OCI-LY3 (cell line): Measurements from ENCODE around the gene AOC3.
"Not testable (repeated sequence)": the region's sequence is repeated elsewhere in the genome, so short reads cannot be mapped to it uniquely, and the experiment has no call there.

Source experiments
- H2AFZ ChIP-seq: fragments of 200-600, 300-600 bp; shearing (Covaris generic); 2 replicates; pipeline ENCODE4 v1.6.0; 2014; ENCODE audit warnings: antibody characterized with exemption, low read depth, low read length
- H3K27ac ChIP-seq: fragments of 200-600, 300-600 bp; sonication (generic); 2 replicates; pipeline ENCODE4 v1.5.1; 2014; ENCODE audit warnings: mild to moderate bottlenecking, low read length, moderate library complexity, mixed read lengths
- H3K27me3 ChIP-seq: fragments of 200-600, 300-600 bp; sonication (generic); 2 replicates; pipeline ENCODE4 v1.6.1; 2014; ENCODE audit warnings: low read depth, low read length, mixed read lengths
- H3K36me3 ChIP-seq: fragments of 200-600, 300-600 bp; sonication (generic); replicated peaks from 2 replicates; pipeline ENCODE3; 2014; ENCODE audit warnings: low read depth, low read length, mixed read lengths
- H3K4me1 ChIP-seq: fragments of 300-600, 200-600 bp; sonication (generic); 2 replicates; pipeline ENCODE4 v1.6.1; 2014; ENCODE audit warnings: low read length, mixed read lengths
- H3K4me2 ChIP-seq: fragments of 200-600, 300-600 bp; sonication (generic); 2 replicates; pipeline ENCODE4 v1.6.1; 2014; ENCODE audit warnings: low read length, mixed read lengths
- H3K4me3 ChIP-seq: fragments of 300-600, 200-600 bp; sonication (generic); 2 replicates; pipeline ENCODE4 v1.5.1; 2014; ENCODE audit warnings: antibody characterized with exemption, mild to moderate bottlenecking, low read length, moderate library complexity
- H3K79me2 ChIP-seq: fragments of 300-600, 200-600 bp; shearing (Covaris generic); 2 replicates; pipeline ENCODE4 v1.6.1; 2014; ENCODE audit warnings: mild to moderate bottlenecking, low read length, mixed read lengths
- H3K9ac ChIP-seq: fragments of 300-600, 200-600 bp; shearing (Covaris generic); 2 replicates; pipeline ENCODE4 v1.6.0; 2014; ENCODE audit warnings: mild to moderate bottlenecking, low read length, moderate library complexity
- H3K9me3 ChIP-seq: fragments of 200-600, 300-600 bp; shearing (Covaris generic); 2 replicates; pipeline ENCODE4 v1.6.1; 2014; ENCODE audit warnings: low read length, mixed read lengths; ENCODE audit not compliant: insufficient read depth
- H4K20me1 ChIP-seq: fragments of 200-600, 300-600 bp; sonication (generic); 2 replicates; pipeline ENCODE4 v1.6.1; 2016; ENCODE audit warnings: low read length, mixed read lengths; ENCODE audit not compliant: insufficient read depth
- EZH2phosphoT487 ChIP-seq: fragments of 200-600 bp; shearing (Covaris generic); IDR thresholded peaks from 2 replicates; pipeline ENCODE4 v1.6.1; 2018; ENCODE audit warnings: antibody characterized with exemption, mixed run types, low read depth
- TF ChIP-seq, protein P1 (sequence below): fragments of 200-600, 300-600 bp; sonication (generic); IDR thresholded peaks from 2 replicates; pipeline ENCODE4 v1.5.1; 2014; ENCODE audit warnings: antibody characterized with exemption, low read length, low read depth

Gene AOC3

GRCh38 chr17:42871647-42872046 is 20.6 kb downstream of the AOC3 start:
- TF ChIP-seq EZH2phosphoT487, result no peak
- TF ChIP-seq, protein P1, sequence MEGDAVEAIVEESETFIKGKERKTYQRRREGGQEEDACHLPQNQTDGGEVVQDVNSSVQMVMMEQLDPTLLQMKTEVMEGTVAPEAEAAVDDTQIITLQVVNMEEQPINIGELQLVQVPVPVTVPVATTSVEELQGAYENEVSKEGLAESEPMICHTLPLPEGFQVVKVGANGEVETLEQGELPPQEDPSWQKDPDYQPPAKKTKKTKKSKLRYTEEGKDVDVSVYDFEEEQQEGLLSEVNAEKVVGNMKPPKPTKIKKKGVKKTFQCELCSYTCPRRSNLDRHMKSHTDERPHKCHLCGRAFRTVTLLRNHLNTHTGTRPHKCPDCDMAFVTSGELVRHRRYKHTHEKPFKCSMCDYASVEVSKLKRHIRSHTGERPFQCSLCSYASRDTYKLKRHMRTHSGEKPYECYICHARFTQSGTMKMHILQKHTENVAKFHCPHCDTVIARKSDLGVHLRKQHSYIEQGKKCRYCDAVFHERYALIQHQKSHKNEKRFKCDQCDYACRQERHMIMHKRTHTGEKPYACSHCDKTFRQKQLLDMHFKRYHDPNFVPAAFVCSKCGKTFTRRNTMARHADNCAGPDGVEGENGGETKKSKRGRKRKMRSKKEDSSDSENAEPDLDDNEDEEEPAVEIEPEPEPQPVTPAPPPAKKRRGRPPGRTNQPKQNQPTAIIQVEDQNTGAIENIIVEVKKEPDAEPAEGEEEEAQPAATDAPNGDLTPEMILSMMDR, result no peak
- H3K27ac ChIP-seq, result no peak overlapping the region
- no peaks in the 10 kb centered on the region for H3K36me3 ChIP-seq
- no peak overlapping the region for H3K4me2 ChIP-seq
- H3K27me3 ChIP-seq, result peaks cover 3% of the 10 kb centered on the region; the same call in 1 of the 2 replicates
- H3K4me1 ChIP-seq, result no peaks in the 10 kb centered on the region
- H3K9ac ChIP-seq, result no peak overlapping the region
- H3K9me3 ChIP-seq, result no peaks in the 10 kb centered on the region
- H3K4me3 ChIP-seq, result no peak overlapping the region
- no peaks in the 10 kb centered on the region for H3K79me2 ChIP-seq
- no peak overlapping the region for H2AFZ ChIP-seq
- H4K20me1 ChIP-seq, result no peaks in the 10 kb centered on the region

DNA sequence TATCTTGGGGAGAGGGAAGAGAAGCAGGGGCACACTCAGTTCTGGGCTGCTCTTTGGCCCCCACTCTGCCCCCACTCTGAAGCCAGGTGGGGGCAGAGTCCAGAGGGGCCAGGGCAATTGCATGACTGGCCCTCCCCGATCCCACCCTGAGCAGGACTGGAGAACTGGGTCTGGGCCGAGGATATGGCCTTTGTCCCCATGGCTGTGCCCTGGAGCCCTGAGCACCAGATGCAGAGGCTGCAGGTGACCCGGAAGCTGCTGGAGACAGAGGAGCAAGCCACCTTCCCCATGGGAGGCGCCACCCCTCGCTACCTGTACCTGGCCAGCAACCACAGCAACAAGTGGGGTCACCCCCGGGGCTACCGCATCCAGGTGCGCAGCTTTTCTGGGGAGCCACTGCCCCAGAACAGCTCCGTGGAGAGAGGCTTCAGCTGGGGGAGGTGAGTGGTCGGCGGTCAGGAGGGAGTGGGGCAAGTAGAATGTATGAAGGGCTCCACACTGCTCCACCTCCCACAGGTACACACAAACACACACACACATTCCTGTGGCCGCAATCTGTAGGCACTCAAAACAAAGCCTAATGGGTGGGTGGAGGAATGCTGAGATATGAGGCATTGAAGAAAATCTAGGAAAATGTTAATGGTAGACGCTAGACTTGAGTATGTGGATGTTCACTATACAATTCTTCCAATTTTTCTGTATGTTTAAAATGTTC is 21.4 kb downstream of the AOC3 start:
- Histone ChIP-seq H3K27me3 (peaks cover 3% of the 10 kb centered on the region), H2AFZ (no peak overlapping the region), H4K20me1 (no peaks in the 10 kb centered on the region), H3K36me3 (no peaks in the 10 kb centered on the region), H3K9ac (no peak overlapping the region), H3K4me1 (no peaks in the 10 kb centered on the region), H3K9me3 (no peaks in the 10 kb centered on the region), H3K4me3 (no peak overlapping the region), H3K79me2 (no peaks in the 10 kb centered on the region), H3K27ac (no peak overlapping the region), H3K4me2 (no peak overlapping the region)
- TF ChIP-seq, protein P1, result no peak
- no peak for TF ChIP-seq EZH2phosphoT487

- Histone ChIP-seq H4K20me1 (no peaks in the 10 kb centered on the region), H3K36me3 (no peaks in the 10 kb centered on the region), H3K27me3 (peaks cover 12% of the 10 kb centered on the region), H3K9ac (no peak overlapping the region), H2AFZ (no peak overlapping the region), H3K27ac (no peak overlapping the region), H3K4me1 (0 out of 2 replicates have a peak, but pooled peaks cover 2% of the 10 kb centered on the region), H3K4me2 (no peak overlapping the region), H3K79me2 (no peaks in the 10 kb centered on the region), H3K4me3 (no peak overlapping the region), H3K9me3 (no peaks in the 10 kb centered on the region)
- TF ChIP-seq EZH2phosphoT487, result no peak
- TF ChIP-seq, protein P1, result no peak
These were observed 22.3 kb downstream of the AOC3 start for GRCh38 chr17:42873315-42873714.

- H3K36me3 ChIP-seq, H3K4me3 ChIP-seq, H4K20me1 ChIP-seq, H3K9ac ChIP-seq, H3K9me3 ChIP-seq, H2AFZ ChIP-seq, H3K4me1 ChIP-seq, H3K79me2 ChIP-seq, H3K27ac ChIP-seq, H3K4me2 ChIP-seq: not testable (repeated sequence)
- peaks cover 19% of the 10 kb centered on the region for H3K27me3 ChIP-seq
These were observed 23.1 kb downstream of the AOC3 start for GRCh38 chr17:42873932-42874695.
